Raji (cell line): ENCODE measurements around the gene MAP3K20.

Source experiments
- POLR2A ChIP-seq: IDR thresholded peaks from 2 replicates; pipeline ENCODE4 v1.6.1; 2011; ENCODE audit warnings: low read depth, low read length, control low read depth; ENCODE audit not compliant: insufficient read depth

MAP3K20 gene

DNA sequence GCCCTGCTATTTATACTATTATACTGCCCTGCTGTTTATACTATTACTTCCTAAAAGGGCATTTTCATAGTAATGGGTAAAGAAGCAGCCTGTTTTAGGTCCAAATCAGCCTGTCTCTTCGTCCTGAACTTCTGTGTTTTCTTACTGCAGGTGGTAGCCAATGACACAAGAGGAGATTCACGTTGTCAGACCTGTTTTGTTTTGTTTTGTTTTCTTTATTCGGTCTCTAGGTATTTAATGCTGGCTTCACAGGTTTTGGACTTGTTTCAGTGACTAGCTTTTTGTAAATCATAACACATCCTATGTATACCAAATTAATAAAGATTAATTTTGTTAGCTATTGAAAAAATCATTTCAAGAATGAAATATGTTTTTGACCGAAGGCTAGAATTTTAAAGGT is 116.4 kb downstream of the MAP3K20 start:
- no peak for TF ChIP-seq POLR2A

DNA sequence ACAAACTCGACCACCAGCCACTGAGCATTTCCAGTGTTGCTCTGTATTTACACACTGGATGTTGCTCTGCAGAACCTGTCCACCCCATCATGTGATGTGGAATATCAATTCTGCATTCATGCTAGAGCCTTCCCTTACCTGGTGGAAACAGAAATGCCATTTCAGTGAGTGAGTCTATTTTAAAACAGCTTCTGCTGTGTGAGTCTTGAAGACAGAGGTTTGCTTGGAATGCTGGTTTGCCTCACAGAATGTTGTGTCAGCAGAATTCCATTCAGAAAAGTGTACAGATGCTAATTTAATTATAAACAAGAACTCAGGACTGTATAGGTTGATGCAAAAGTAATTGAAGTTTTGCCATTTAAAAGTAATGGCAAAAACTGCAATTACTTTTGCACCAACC is 118.3 kb downstream of the MAP3K20 start:
- TF ChIP-seq POLR2A: no peak

DNA sequence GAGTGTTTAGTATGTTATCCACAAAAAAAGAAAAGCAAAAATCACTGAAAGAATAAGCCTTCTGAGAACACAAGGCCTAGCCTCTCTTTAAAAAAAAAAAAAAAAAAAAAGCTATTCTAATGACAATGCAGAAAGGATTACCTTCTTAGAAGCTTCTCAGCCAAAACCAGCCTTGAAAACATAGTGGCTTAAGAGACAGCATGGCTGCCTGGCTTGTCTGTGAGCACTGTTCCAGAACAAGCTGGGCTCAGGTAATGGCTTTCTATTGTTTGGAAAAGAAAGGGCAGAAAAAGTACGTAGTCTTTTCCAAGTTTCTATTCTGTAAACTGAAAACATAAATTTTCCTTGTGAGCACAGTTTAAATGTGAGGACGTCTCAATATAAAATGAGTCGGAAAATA is 119.5 kb downstream of the MAP3K20 start:
- TF ChIP-seq POLR2A: no peak

DNA sequence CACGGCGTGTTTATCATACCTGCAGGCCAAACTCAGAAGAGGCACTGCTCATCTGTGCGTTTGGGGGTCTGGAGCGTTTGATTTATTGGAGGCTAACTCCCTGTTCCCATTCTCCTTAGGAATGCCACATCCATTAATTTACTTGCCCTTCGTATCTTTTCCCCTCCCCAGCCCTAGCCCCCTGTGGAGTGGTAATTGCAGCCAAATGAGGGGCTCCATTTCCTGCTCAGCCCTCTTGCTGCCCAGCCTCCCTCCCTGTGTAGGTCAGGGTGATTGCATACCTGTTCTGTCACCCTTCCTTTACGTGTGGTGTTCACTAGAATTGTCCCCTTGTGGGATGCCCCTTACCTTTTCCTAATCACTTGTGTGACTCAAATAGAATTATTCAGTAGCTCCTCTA is 120.4 kb downstream of the MAP3K20 start:
- TF ChIP-seq POLR2A: no peak

- no peak for TF ChIP-seq POLR2A
Measured at GRCh38 chr2:173196638-173197037, 121.0 kb downstream of the MAP3K20 start.

DNA sequence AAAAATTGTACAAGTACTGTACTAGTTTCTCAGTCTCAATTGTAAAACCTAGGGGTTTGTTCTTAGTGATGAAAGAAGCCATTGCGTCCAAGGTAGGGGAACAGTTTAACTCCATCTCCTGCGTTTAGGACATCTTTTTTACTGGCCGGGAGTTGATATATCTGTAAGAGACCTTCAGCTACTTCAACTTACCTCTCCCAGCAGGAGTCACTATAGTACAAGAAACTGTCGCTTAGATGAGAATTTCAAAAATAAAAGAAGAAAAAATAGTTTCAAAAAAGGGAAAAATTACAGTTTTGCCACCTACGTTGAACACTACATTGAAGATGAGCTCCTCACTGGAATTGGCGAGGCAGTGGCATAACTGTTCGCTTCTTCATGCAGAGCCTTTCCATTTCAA is 122.7 kb downstream of the MAP3K20 start:
- TF ChIP-seq POLR2A: no peak

- TF ChIP-seq POLR2A: no peak
Measured at GRCh38 chr2:173199294-173199693, 123.6 kb downstream of the MAP3K20 start.

DNA sequence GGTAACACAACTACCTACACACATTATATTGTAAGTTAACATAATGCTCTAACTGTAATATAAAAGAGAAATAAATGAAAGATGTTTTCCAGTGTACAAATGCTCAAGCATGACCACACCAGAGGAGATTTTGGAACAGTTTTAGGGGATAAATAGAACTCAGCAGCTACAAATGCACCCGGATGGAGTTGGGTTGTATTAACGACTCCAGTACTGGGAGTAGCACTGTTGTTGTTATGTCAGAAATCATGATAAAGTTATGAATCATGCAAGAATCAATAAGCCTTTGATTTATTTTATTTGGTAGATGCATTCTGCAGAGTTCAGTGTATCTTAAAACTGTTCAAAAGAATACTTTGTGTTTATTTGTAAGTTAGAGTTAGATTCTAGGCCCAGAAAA is 126.9 kb downstream of the MAP3K20 start:
- TF ChIP-seq POLR2A: no peak

DNA sequence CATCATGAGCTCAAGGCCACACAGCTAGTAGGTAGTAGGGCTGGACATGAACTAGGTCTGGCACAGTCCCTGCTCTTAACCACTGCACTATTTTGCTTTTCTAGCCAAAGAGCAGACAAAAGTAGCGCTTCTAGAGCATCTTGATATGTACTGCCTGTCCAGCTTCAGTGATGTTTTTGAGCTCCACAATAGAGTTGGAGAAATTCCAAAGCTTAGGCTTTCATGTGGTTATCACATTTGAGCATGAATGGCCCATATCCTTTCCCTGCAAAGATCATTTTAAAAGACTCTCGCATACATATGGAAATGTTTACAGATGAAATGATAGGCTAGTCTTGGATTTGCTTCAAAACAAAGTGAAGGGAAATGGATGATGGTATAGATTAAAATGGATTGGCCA is 128.7 kb downstream of the MAP3K20 start:
- no peak for TF ChIP-seq POLR2A

- TF ChIP-seq POLR2A: no peak
Measured at GRCh38 chr2:173205375-173205774, 129.7 kb downstream of the MAP3K20 start.

DNA sequence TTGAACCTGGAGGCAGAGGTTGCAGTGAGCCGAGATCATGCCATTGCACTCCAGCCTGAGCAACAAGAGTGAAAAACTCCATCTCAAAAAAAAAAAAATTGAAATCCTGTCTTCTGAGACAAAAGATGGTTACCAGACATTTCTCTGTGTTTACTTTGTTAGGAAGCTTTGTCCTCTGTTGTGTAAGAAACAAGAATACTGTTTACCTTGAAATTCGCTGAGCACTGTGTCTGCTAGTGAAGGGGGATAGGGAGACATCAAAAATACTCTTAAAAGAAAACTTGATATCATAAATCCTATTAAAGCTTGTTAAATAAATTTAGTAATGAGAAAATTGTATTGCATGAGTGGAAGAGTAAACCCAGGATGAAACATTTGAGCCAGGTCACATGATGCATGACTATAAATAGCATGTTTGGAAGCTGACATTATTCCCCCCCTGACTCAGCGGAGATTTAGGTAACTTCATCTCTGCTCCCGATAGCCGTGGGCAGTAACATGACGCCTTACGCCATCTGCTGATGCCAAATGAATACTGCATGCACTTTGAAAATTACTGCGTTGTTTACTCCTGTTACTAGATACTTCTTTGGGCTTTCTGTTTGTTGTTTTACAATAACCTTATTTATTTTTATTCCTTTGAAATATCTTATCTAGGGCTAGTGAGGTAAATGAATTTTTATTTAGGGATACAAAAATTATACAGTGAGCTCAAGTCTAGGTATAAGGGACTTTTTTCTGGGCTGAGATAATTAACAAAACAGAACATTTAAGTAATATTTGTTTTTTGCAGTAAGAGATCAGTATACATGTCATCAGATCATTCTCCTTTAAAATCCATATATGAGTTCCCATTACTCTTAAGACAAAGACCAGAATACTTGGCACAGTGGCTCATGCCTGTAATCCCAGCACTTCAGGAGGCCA is 134.9 kb downstream of the MAP3K20 start:
- TF ChIP-seq POLR2A: no peak

- no peak for TF ChIP-seq POLR2A
Measured at GRCh38 chr2:173213181-173213580, 137.5 kb downstream of the MAP3K20 start.

DNA sequence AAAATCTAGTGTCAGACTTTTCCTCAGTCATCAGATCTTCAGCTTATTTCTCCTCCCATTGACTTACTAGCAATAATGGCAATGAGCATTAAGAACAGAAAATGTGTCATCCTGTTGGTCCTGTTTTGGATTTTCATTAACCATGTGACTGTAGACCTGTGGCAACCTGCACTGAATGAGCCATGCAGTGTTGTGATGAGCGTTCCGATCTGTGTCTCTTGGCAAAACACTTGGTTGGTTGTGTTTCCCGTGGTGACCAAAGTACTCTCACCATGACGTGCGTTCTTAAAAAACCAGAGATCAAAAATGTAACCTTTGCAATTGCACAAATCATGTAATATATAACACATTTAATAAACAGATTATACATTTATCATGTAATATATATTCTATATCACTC is 138.6 kb downstream of the MAP3K20 start:
- TF ChIP-seq POLR2A: no peak

- TF ChIP-seq POLR2A: no peak
Measured at GRCh38 chr2:173215316-173215715, 139.7 kb downstream of the MAP3K20 start.

DNA sequence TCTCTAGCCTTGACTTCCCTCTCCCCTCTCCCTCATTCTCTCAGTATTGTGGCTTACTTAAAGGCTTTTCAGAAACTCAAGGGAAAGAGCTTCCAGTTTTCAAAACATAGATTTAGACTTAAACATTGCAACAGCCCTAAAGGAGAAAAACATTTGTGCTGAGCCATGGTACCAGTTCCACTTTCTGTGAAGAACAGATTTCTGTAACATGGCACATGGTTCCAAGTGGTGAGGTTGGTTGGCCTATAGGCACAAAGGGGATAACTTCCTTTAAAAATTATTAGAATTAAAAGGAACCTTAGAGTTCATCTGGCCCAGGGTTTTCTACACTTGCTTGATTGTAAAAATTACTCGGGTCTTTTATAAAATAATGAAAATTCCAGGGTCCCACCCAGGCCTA is 140.4 kb downstream of the MAP3K20 start:
- no peak for TF ChIP-seq POLR2A

DNA sequence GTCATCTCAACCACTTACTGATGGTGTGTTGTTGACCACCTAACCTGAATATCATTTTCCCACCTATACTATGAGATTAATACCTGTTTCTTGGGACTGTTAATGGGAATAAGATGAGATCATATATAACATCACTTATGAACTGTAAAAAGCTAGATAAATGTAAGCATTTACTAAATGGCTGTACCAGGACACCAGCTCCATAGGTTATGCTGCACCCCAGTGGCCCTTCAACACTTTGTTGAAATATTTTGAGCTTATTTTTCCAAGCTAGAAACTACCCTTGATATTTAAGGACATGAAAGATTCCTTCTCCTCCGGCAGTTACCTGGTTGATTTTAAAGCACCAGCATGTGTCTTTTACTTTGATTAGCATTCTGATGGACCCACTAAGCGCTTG is 141.0 kb downstream of the MAP3K20 start:
- TF ChIP-seq POLR2A: no peak
